Adipocyte (in vitro differentiated cells): Measurements from ENCODE around the gene GCK.
"Not testable (repeated sequence)": the region's sequence is repeated elsewhere in the genome, so short reads cannot be mapped to it uniquely, and the experiment has no call there.

Experiments used
- DNase-seq: peaks from one replicate; pipeline ENCODE4 v3.0.0-alpha.2; 2015; ENCODE audit warnings: low read depth
- H3K27me3 ChIP-seq: replicated peaks from 2 replicates; pipeline ENCODE4 v1.7.0; 2013; ENCODE audit warnings: mild to moderate bottlenecking, low read length, moderate library complexity; ENCODE audit not compliant: control insufficient read depth, insufficient read depth
- H3K36me3 ChIP-seq: 2 replicates; pipeline ENCODE4 v1.7.0; 2013; ENCODE audit warnings: low read length, mild to moderate bottlenecking, moderate library complexity; ENCODE audit not compliant: control insufficient read depth, insufficient read depth, severe bottlenecking
- H3K4me1 ChIP-seq: 2 replicates; pipeline ENCODE4 v1.7.0; 2013; ENCODE audit warnings: mild to moderate bottlenecking, low read length, moderate library complexity; ENCODE audit not compliant: control insufficient read depth, insufficient read depth
- H3K4me3 ChIP-seq: 2 replicates; pipeline ENCODE4 v1.7.0; 2013; ENCODE audit warnings: mild to moderate bottlenecking, low read length, moderate library complexity
- H3K9ac ChIP-seq: 2 replicates; pipeline ENCODE4 v1.7.0; 2013; ENCODE audit warnings: mild to moderate bottlenecking, low read length, moderate library complexity
- H3K9me3 ChIP-seq: 2 replicates; pipeline ENCODE4 v1.7.0; 2013; ENCODE audit warnings: mild to moderate bottlenecking, low read length, moderate library complexity; ENCODE audit not compliant: control insufficient read depth

Gene GCK

GRCh38 chr7:44213877-44214388, 24.7 kb upstream of the GCK start:
- Histone ChIP-seq H3K36me3 (peaks cover 47% of the 10 kb centered on the region), H3K27me3 (no peaks in the 10 kb centered on the region), H3K9me3 (peaks cover 4% of the 10 kb centered on the region), H3K9ac (no peak overlapping the region), H3K4me1 (no peaks in the 10 kb centered on the region), H3K4me3 (no peak overlapping the region)
- no peak for DNase-seq

DNA sequence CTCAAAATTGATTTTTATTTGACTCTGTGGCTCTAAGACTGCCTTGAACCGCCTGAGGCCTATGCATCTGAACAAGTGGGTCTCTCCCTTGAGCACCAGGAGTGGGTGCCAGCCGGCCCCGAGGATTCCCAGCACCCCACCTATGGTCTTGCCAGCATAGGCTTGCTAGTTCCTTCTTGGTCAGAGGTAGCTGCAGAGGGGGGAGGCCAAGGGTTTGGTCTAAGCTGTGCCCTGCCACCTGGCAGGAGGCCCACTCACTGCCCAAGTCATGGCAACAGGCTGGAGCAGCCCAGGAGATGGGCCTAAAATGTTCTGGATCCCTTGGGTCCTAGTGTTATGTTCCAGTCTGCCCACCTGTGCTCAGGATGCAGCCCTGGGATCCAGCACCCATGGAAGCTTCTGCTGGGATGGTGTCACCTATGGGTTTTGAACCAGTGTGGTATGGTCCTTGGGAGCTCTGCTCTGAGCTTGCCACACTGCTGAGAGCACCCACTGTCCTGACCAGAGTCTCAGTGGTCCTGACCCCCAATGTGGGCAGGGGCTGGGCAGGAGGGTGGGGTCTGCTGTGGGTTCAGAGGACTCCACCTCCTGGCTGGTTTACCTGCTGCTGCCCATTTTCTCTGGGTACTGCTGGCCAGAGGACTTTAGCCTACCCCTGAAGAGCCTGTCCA, 24.1 kb upstream of the GCK start:
- Histone ChIP-seq H3K9me3 (no peaks in the 10 kb centered on the region), H3K36me3 (peaks cover 53% of the 10 kb centered on the region)

GRCh38 chr7:44212581-44213184, 23.4 kb upstream of the GCK start:
- H3K9me3 ChIP-seq, result no peaks in the 10 kb centered on the region
- H3K9ac ChIP-seq, result no peak overlapping the region
- no peaks in the 10 kb centered on the region for H3K4me1 ChIP-seq
- peaks cover 59% of the 10 kb centered on the region for H3K36me3 ChIP-seq
- H3K4me3 ChIP-seq, result no peak overlapping the region
- H3K27me3 ChIP-seq, result no peaks in the 10 kb centered on the region
- no peak for DNase-seq

More for the DNA sequence above, 24.1 kb upstream of the GCK start:
- no peak overlapping the region for H3K9ac ChIP-seq
- H3K27me3 ChIP-seq, result no peaks in the 10 kb centered on the region
- H3K4me3 ChIP-seq, result no peak overlapping the region
- DNase-seq, result no peak
- no peaks in the 10 kb centered on the region for H3K4me1 ChIP-seq

- H3K4me3 ChIP-seq, result no peak overlapping the region
- no peak overlapping the region for H3K9ac ChIP-seq
- H3K9me3 ChIP-seq, result no peaks in the 10 kb centered on the region
- DNase-seq, result no peak
- H3K36me3 ChIP-seq, result peaks cover 66% of the 10 kb centered on the region
- no peaks in the 10 kb centered on the region for H3K27me3 ChIP-seq
- H3K4me1 ChIP-seq, result no peaks in the 10 kb centered on the region
Observed at GRCh38 chr7:44212018-44212417, 22.8 kb upstream of the GCK start.

DNA sequence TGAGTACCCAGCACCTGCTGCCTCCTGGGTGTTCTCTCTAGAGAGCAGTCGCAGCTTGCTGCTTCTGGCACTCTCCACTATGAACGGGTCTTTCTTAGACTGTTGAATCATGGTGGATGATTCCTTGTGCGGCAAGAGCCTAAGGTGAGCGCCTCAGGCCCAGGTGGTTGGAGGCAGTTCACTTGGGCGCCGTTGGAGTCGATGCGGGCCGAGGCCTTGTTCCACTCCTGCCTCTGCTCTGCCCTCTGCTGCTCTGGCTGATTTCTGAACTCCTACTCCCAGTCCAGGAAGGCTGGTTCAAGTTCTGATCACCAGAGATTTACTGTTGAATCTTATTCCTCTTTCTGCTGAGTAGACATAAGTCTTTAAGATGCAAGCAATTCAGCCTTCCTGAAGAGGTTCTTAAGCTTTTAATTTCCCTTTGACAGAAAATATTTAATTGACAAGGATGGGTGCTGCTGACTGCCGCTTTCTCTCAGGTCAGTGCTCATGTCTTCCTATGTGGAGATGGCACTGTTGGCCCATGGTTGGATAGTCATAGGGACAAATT, 22.0 kb upstream of the GCK start:
- H3K27me3 ChIP-seq, result no peaks in the 10 kb centered on the region
- H3K4me3 ChIP-seq, result no peak overlapping the region
- H3K4me1 ChIP-seq, result no peaks in the 10 kb centered on the region
- peaks cover 74% of the 10 kb centered on the region for H3K36me3 ChIP-seq
- H3K9ac ChIP-seq, result no peak overlapping the region
- no peaks in the 10 kb centered on the region for H3K9me3 ChIP-seq
- no peak for DNase-seq

DNA sequence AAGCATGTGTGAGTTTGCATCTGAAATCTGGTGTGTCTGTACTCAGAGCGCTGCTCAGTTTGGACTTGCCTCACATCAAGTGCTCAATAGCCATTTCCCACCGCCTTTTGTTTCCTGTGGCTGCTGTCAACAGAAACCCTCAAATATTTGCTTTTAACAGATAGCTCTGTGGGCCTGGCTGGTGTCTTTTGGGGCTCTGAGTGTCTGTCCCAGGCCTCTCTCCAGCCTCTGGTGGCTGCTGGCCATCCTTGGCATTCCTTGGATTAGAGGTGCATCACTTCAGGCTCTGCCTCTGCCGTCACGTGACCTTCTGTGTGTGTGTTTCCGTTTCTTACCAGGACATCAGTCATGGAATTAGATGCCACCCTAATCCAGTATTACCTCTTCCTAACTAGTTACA, 20.9 kb upstream of the GCK start:
- Histone ChIP-seq H3K36me3 (peaks cover 85% of the 10 kb centered on the region), H3K27me3 (no peaks in the 10 kb centered on the region), H3K9me3 (no peaks in the 10 kb centered on the region), H3K9ac (no peak overlapping the region), H3K4me3 (no peak overlapping the region), H3K4me1 (no peaks in the 10 kb centered on the region)
- no peak for DNase-seq

GRCh38 chr7:44208085-44208484, 18.8 kb upstream of the GCK start:
- peaks cover 92% of the 10 kb centered on the region for H3K36me3 ChIP-seq
- H3K9ac ChIP-seq, result no peak overlapping the region
- no peaks in the 10 kb centered on the region for H3K27me3 ChIP-seq
- no peaks in the 10 kb centered on the region for H3K9me3 ChIP-seq
- no peak for DNase-seq
- H3K4me3 ChIP-seq, result no peak overlapping the region
- H3K4me1 ChIP-seq, result peaks cover 8% of the 10 kb centered on the region

DNA sequence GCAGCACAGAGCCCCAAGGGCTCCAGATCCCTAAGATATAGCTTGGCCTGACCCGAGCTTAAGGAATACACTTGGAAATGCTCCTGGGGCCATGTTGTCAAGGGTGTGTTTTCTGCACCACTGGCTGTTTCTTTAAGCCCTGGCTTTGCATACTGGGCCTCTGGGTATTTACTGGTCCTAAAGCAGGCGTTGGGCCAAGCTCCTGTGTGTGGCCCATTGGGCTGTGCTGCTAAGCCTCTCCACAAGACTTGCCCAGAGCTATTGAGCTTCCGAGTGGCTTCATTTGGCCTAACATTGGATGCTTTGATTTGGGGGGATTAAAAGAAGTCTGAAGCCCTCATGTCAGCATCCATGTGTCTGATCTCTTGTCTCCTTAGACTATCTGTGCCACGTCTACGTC, 16.8 kb upstream of the GCK start:
- Histone ChIP-seq H3K9ac (no peak overlapping the region), H3K9me3 (no peaks in the 10 kb centered on the region), H3K4me1 (peaks cover 21% of the 10 kb centered on the region), H3K27me3 (no peaks in the 10 kb centered on the region), H3K36me3 (peaks cover 73% of the 10 kb centered on the region), H3K4me3 (no peak overlapping the region)
- no peak for DNase-seq

GRCh38 chr7:44201813-44202212, 12.6 kb upstream of the GCK start:
- peak; percentile 48 for DNase-seq
- Histone ChIP-seq H3K9me3 (no peaks in the 10 kb centered on the region), H3K9ac (peak overlapping the region; percentile 98), H3K27me3 (no peaks in the 10 kb centered on the region), H3K4me3 (peak overlapping the region; percentile 97), H3K4me1 (peaks cover 21% of the 10 kb centered on the region), H3K36me3 (peaks cover 31% of the 10 kb centered on the region)

GRCh38 chr7:44200699-44201461, 11.6 kb upstream of the GCK start, which contains the start of gene YKT6:
TSS of gene YKT6 (plus strand) at chr7:44200978. CDS start at chr7:44201136, 158 bp downstream.
- Histone ChIP-seq H3K4me1 (peaks cover 28% of the 10 kb centered on the region), H3K27me3 (no peaks in the 10 kb centered on the region), H3K4me3 (peak within 1 kb of the TSS; percentile 97), H3K36me3 (peaks cover 22% of the 10 kb centered on the region), H3K9me3 (no peaks in the 10 kb centered on the region), H3K9ac (peak within 1 kb of the TSS; percentile 98)
- peak; percentile 98 for DNase-seq

GRCh38 chr7:44200163-44200562, 10.9 kb upstream of the GCK start:
- not testable (repeated sequence) for DNase-seq, H3K9ac ChIP-seq, H3K27me3 ChIP-seq, H3K9me3 ChIP-seq, H3K4me3 ChIP-seq
- H3K36me3 ChIP-seq, result peaks cover 14% of the 10 kb centered on the region
- H3K4me1 ChIP-seq, result peaks cover 31% of the 10 kb centered on the region
